Esophagus (tissue), 2 donors: ENCODE results near the gene CASP14. TPM values are rescaled to one million over a fixed set of nuclear protein-coding genes. Genes with fewer than 3 reads are reported as not detected.

Source experiments
- H3K27ac ChIP-seq, 2 donors: one replicate each; pipeline ENCODE4 v1.5.1; 2013; ENCODE audit warnings: low read depth in 2 of 2, mild to moderate bottlenecking in 2 of 2, inconsistent platforms in 1 of 2, low read length in 1 of 2, moderate library complexity in 1 of 2
- H3K27me3 ChIP-seq, 2 donors: one replicate each; pipeline ENCODE4 v1.6.1; 2013; ENCODE audit warnings: low read length in 2 of 2, control low read depth in 1 of 2, mild to moderate bottlenecking in 1 of 2; ENCODE audit not compliant: insufficient read depth in 2 of 2, control insufficient read depth in 1 of 2
- H3K36me3 ChIP-seq, 2 donors: one replicate each; pipeline ENCODE4 v1.6.1; 2013; ENCODE audit warnings: low read length in 1 of 2; ENCODE audit not compliant: control insufficient read depth in 2 of 2, insufficient read depth in 2 of 2
- H3K4me1 ChIP-seq, 2 donors: one replicate each; pipeline ENCODE4 v1.6.1; 2013; ENCODE audit warnings: low read length in 1 of 2; ENCODE audit not compliant: control insufficient read depth in 2 of 2, insufficient read depth in 2 of 2
- H3K4me3 ChIP-seq, 2 donors: one replicate each; pipeline ENCODE4 v1.5.1; 2013; ENCODE audit warnings: low read length in 2 of 2, mild to moderate bottlenecking in 2 of 2, low read depth in 1 of 2, moderate library complexity in 1 of 2
- H3K9me3 ChIP-seq, 2 donors: one replicate each; pipeline ENCODE4 v1.6.1; 2013; ENCODE audit warnings: mild to moderate bottlenecking in 2 of 2, low read depth in 1 of 2, low read length in 1 of 2, moderate library complexity in 1 of 2; ENCODE audit not compliant: control insufficient read depth in 2 of 2, insufficient read depth in 1 of 2
- WGBS, 2 donors: extraction: QIAGEN DNeasy Blood & Tissue Kit; methylation state at CpG; one replicate each; pipeline ENCODE4 v1.1.7; 2013; 5-methylcytosine and 5-hydroxymethylcytosine counted together
- polyA plus RNA-seq, 2 donors: library from polyadenylated mRNA; stranded (reverse); fragments of 200-250 nt; gene quantifications; one replicate each; pipeline ENCODE4 v1.2.3, GENCODE V29; 2013
- donor health status: healthy with polysubstance abuse.
- donor health status: Bipolar disorder and iron deficiency.

CASP14 gene
- polyA plus RNA-seq, 2 donors = 0.11 to 0.22 TPM

GRCh38 chr19:15028490-15028889 is 20.8 kb upstream of the CASP14 start:
- H3K27ac ChIP-seq = no peak overlapping the region
- 72 to 73% methylated on average over 5 of the region's 5 CpGs for WGBS, 2 donors
- no peaks in the 10 kb centered on the region for H3K27me3 ChIP-seq
- H3K36me3 ChIP-seq = no peaks in the 10 kb centered on the region
- H3K4me1 ChIP-seq = no peaks in the 10 kb centered on the region
- no peaks in the 10 kb centered on the region for H3K9me3 ChIP-seq
- H3K4me3 ChIP-seq = no peak overlapping the region

- H3K27me3 ChIP-seq = no peaks in the 10 kb centered on the region
- no peaks in the 10 kb centered on the region for H3K36me3 ChIP-seq
- no peak overlapping the region for H3K27ac ChIP-seq
- H3K9me3 ChIP-seq = no peaks in the 10 kb centered on the region
- 75 to 76% methylated on average over 1 of the region's 1 CpG for WGBS, 2 donors
- H3K4me1 ChIP-seq = no peaks in the 10 kb centered on the region
- H3K4me3 ChIP-seq = no peak overlapping the region
Observed at GRCh38 chr19:15031675-15032074, 17.6 kb upstream of the CASP14 start.

GRCh38 chr19:15035795-15036311 is 13.4 kb upstream of the CASP14 start:
- 50 to 57% methylated on average over 1 of the region's 1 CpG for WGBS, 2 donors
- H3K27me3 ChIP-seq = no peaks in the 10 kb centered on the region
- H3K4me1 ChIP-seq = peaks cover 0 to 3% of the 10 kb centered on the region in 2 donors
- H3K27ac ChIP-seq = no peak overlapping the region
- H3K36me3 ChIP-seq = no peaks in the 10 kb centered on the region
- H3K4me3 ChIP-seq = no peak overlapping the region
- no peaks in the 10 kb centered on the region for H3K9me3 ChIP-seq

GRCh38 chr19:15037586-15037985 is 11.7 kb upstream of the CASP14 start:
- no peak overlapping the region for H3K27ac ChIP-seq
- H3K27me3 ChIP-seq = no peaks in the 10 kb centered on the region
- 26 to 32% methylated on average over 4 of the region's 4 CpGs for WGBS, 2 donors
- peaks cover 0 to 3% of the 10 kb centered on the region in 2 donors for H3K9me3 ChIP-seq
- H3K36me3 ChIP-seq = no peaks in the 10 kb centered on the region
- no peak overlapping the region for H3K4me3 ChIP-seq
- peaks cover 0 to 3% of the 10 kb centered on the region in 2 donors for H3K4me1 ChIP-seq

DNA sequence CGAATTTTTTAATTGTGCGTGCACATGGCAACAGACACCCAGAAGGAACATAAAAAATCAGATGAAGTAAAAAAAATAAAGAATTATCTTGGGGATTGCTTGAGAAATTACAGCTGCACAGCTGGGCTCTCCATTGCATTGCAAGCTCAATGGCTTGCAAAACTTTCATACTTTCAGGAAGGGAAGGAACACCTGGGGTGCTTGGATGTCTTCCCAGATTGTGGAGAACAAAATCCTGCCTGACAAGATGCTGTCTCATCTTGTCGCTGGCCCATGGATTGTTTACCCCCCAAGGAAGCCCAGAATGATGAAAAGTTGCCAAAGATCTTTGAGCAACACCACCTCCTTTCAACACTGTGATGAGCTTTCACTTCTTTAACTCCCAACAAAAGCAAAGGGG is 11.0 kb upstream of the CASP14 start:
- no peak overlapping the region for H3K4me3 ChIP-seq
- peaks cover 0 to 3% of the 10 kb centered on the region in 2 donors for H3K4me1 ChIP-seq
- H3K27me3 ChIP-seq = no peaks in the 10 kb centered on the region
- no peaks in the 10 kb centered on the region for H3K36me3 ChIP-seq
- H3K9me3 ChIP-seq = peaks cover 0 to 3% of the 10 kb centered on the region in 2 donors
- 31 to 56% methylated on average over 3 of the region's 3 CpGs for WGBS, 2 donors
- no peak overlapping the region for H3K27ac ChIP-seq

GRCh38 chr19:15042003-15042402 is 7.3 kb upstream of the CASP14 start:
- no peak overlapping the region for H3K27ac ChIP-seq
- WGBS, 2 donors = 67 to 77% methylated on average over 1 of the region's 1 CpG
- peaks cover 0 to 3% of the 10 kb centered on the region in 2 donors for H3K9me3 ChIP-seq

DNA sequence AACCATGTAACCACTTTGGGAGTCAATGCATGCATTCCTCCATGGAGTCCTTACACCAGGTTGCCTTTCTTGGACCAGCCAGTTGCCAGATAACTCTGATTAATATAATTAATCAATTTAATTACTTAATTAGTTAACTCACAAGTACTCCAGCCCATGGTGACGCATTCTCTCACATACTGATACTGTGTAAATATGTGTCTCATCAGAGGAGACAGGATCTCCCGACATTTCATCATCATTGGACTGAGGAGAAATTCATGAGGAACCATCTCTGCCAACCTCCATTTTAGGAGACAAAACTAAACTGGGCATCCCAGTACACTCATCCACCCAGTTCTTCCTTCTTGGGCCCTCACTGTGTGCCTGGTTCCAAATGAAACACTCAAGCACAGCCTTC is 6.5 kb upstream of the CASP14 start:
- WGBS, 2 donors = 76 to 82% methylated on average over 2 of the region's 2 CpGs
- no peaks in the 10 kb centered on the region for H3K27me3 ChIP-seq
- H3K27ac ChIP-seq = no peak overlapping the region
- H3K9me3 ChIP-seq = peaks cover 0 to 3% of the 10 kb centered on the region in 2 donors
- H3K4me3 ChIP-seq = no peak overlapping the region
- no peaks in the 10 kb centered on the region for H3K36me3 ChIP-seq
- H3K4me1 ChIP-seq = peaks cover 0 to 3% of the 10 kb centered on the region in 2 donors

More at GRCh38 chr19:15042003-15042402, 7.3 kb upstream of the CASP14 start:
- peaks cover 0 to 3% of the 10 kb centered on the region in 2 donors for H3K4me1 ChIP-seq
- no peaks in the 10 kb centered on the region for H3K36me3 ChIP-seq
- H3K4me3 ChIP-seq = no peak overlapping the region
- H3K27me3 ChIP-seq = no peaks in the 10 kb centered on the region

DNA sequence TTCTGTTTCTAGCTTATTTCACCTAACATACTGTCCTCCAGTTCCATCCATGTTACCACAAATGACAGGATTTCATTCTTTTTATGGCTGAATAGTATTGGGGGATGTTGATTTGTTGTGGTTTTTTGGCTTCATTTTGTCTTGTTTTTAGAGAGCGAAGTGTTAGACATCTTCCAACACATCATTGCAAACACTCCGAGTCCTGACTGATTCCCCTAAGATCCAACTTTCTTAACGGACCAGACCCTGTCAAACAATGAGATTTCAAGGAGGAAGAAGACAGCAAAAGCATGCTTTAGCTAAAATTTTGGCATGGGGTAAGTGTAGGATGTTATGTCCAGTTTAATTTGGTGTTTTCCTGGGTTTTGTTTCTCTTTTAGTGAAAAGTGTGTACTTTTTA is 3.8 kb upstream of the CASP14 start:
- Histone ChIP-seq H3K4me3 (no peak overlapping the region), H3K27ac (no peak overlapping the region), H3K27me3 (no peaks in the 10 kb centered on the region), H3K4me1 (peaks cover 0 to 5% of the 10 kb centered on the region in 2 donors), H3K9me3 (peaks cover 0 to 3% of the 10 kb centered on the region in 2 donors), H3K36me3 (no peaks in the 10 kb centered on the region)
- WGBS, 2 donors = 49 to 69% methylated on average over 3 of the region's 3 CpGs

DNA sequence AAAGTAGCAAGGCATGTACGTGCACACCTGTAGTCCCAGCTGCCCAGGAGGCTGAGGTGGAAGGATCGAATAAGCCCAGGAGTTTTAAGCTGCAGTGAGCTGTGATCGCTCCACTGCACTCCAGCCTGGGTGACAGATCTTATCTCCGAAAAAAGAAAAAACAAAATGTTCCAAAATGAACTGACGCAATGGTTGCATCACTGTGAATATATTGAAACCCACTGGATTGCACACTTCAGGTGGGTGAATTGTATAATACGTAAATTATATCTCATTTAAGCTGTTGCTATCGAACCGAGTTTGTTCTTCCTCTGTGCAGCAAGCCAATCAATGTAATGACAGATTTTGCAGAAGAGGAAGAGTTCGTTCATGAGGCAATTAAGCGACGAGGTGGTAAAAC is 1.6 kb upstream of the CASP14 start:
- H3K4me1 ChIP-seq = peaks cover 0 to 5% of the 10 kb centered on the region in 2 donors
- 66 to 78% methylated on average over 11 of the region's 11 CpGs for WGBS, 2 donors
- H3K9me3 ChIP-seq = no peaks in the 10 kb centered on the region
- H3K27me3 ChIP-seq = no peaks in the 10 kb centered on the region
- no peaks in the 10 kb centered on the region for H3K36me3 ChIP-seq
- no peak overlapping the region for H3K27ac ChIP-seq
- no peak overlapping the region for H3K4me3 ChIP-seq

GRCh38 chr19:15048128-15048527 is 1.2 kb upstream of the CASP14 start:
- no peaks in the 10 kb centered on the region for H3K9me3 ChIP-seq
- 72 to 77% methylated on average over 5 of the region's 5 CpGs for WGBS, 2 donors

More at GRCh38 chr19:15048128-15048527, 1.2 kb upstream of the CASP14 start:
- no peak overlapping the region for H3K4me3 ChIP-seq
- H3K36me3 ChIP-seq = no peaks in the 10 kb centered on the region
- no peak overlapping the region for H3K27ac ChIP-seq
- H3K4me1 ChIP-seq = peaks cover 0 to 5% of the 10 kb centered on the region in 2 donors
- H3K27me3 ChIP-seq = no peaks in the 10 kb centered on the region
